Panc1 (cell line): Measurements from ENCODE around the gene SDHD. TPM values are rescaled to one million over a fixed set of nuclear protein-coding genes. Genes with fewer than 3 reads are reported as not detected.

Source experiments
- ATAC-seq: fragments of 200-7000 bp; cut with Tn5 transposase; 2 replicates; pipeline ENCODE4 v1.9.1; 2020; ENCODE audit warnings: mild to moderate bottlenecking, moderate library complexity
- BruUV-seq: library from RNA; stranded (reverse); fragments of 400-500 nt; replicated peaks from 2 replicates; lab custom pipeline; 2021; lab: Mats Ljungman, UMichigan
- CTCF ChIA-PET: fragments of 300-600 bp; sonication (Branson Sonifier 250); formaldehyde crosslinking; loops from one replicate; lab custom pipeline; 2022; ENCODE audit warnings: antibody characterized with exemption; lab: Charles Lee
- POLR2A ChIA-PET: fragments of 300-600 bp; sonication (Branson Sonifier 250); formaldehyde crosslinking; loops from one replicate; lab custom pipeline; 2022; ENCODE audit warnings: antibody characterized with exemption; lab: Charles Lee
- DNase-seq: peaks from one replicate; pipeline ENCODE4 v3.0.0-alpha.2; 2010; ENCODE audit warnings: low read depth, low spot score
- H3K27ac ChIP-seq: 2 replicates; pipeline ENCODE4 v1.5.1; 2011; ENCODE audit warnings: mild to moderate bottlenecking, low read length, inconsistent platforms
- H3K27me3 ChIP-seq: fragments of 200-500 bp; sonication (Bioruptor generic); 2 replicates; pipeline ENCODE4 v1.6.0; 2014; ENCODE audit warnings: low read length, inconsistent platforms; ENCODE audit not compliant: control insufficient read depth, insufficient read depth
- H3K36me3 ChIP-seq: fragments of 200-500 bp; sonication (Bioruptor generic); 2 replicates; pipeline ENCODE4 v1.5.1; 2014; ENCODE audit warnings: inconsistent platforms, mild to moderate bottlenecking, low read length, moderate library complexity; ENCODE audit not compliant: control insufficient read depth, insufficient read depth
- H3K4me1 ChIP-seq: 2 replicates; pipeline ENCODE4 v1.5.1; 2011; ENCODE audit warnings: inconsistent platforms, mild to moderate bottlenecking, low read length, moderate library complexity; ENCODE audit not compliant: control insufficient read depth, insufficient read depth
- H3K4me3 ChIP-seq, 2 experiments: 2 replicates each; pipeline ENCODE4 v1.5.1; 2011 to 2012; ENCODE audit warnings: low read depth in 2 of 2, low read length in 2 of 2, mild to moderate bottlenecking in 2 of 2, inconsistent platforms in 1 of 2, moderate library complexity in 1 of 2
- H3K9me3 ChIP-seq: fragments of 200-500 bp; sonication (Bioruptor generic); 2 replicates; pipeline ENCODE4 v1.5.1; 2014; ENCODE audit warnings: low read depth, mild to moderate bottlenecking, inconsistent platforms, low read length, moderate library complexity; ENCODE audit not compliant: control insufficient read depth, insufficient read depth
- POLR2AphosphoS5 ChIP-seq: IDR thresholded peaks from 2 replicates; pipeline ENCODE4 v1.6.1; 2012; ENCODE audit warnings: mild to moderate bottlenecking, low read depth, low read length, moderate library complexity
- SIN3A ChIP-seq: IDR thresholded peaks from 2 replicates; pipeline ENCODE4 v1.6.1; 2012; ENCODE audit warnings: low read depth, mild to moderate bottlenecking, low read length, moderate library complexity, borderline replicate concordance; ENCODE audit not compliant: insufficient read depth
- TCF7L2 ChIP-seq: IDR thresholded peaks from 2 replicates; pipeline ENCODE4 v1.6.1; 2011; ENCODE audit warnings: mild to moderate bottlenecking, low read depth, low read length, inconsistent platforms
- in situ Hi-C: cut with HindIII; loops from 2 replicates; pipeline ENCODE4 v1.10.0; 2016; ENCODE audit warnings: low sequenced_read_pairs, low pct_unique_long_range_greater_than_20kb
- intact Hi-C: fragments of 100-400 bp; cut with micrococcal nuclease; formaldehyde crosslinking; loops from one replicate; pipeline ENCODE4 v1.10.0; 2022; ENCODE audit not compliant: unreplicated experiment
- total RNA-seq: library from RNA; stranded (reverse); gene quantifications from one replicate; pipeline ENCODE4 v1.2.1, GENCODE V29; 2021; ENCODE audit not compliant: unreplicated experiment
- TF ChIP-seq, protein P1 (sequence below), 2 experiments: IDR thresholded peaks; 2 replicates each; pipeline ENCODE4 v1.6.1; 2011 to 2012; ENCODE audit warnings: low read depth in 2 of 2, control low read depth in 1 of 2, low read length in 1 of 2, mild to moderate bottlenecking in 1 of 2, moderate library complexity in 1 of 2; ENCODE audit not compliant: insufficient read depth in 1 of 2
- TF ChIP-seq, protein P2 (sequence below): fragments of 450-650 bp; IDR thresholded peaks from 2 replicates; pipeline ENCODE4 v1.5.1; 2017; ENCODE audit warnings: mild to moderate bottlenecking

Gene SDHD
- total RNA-seq, 1 experiment from 2014 or later, result 166 TPM

DNA sequence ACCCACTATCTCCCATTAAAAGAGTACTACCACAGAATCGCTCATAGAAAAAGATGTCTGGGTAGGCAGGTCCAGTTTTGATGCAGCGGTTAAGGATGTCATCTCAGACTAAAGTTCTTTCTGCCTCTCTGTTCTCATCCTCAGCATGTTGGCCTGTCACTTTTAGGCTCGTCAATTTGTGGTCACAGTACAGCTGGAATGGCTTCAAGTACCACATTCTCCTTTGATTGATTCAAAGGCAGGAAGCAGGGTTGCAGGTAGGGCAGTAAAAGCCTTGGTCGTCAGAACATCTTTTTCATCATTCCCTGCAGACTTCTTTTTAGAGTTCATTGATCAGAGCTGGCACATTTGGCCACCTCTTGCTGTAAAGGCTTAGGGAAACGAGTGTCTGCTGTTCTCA, 28.7 kb downstream of the SDHD start:
- Histone ChIP-seq H3K27me3 (no peaks in the 10 kb centered on the region), H3K36me3 (no peaks in the 10 kb centered on the region), H3K4me3 (no peak overlapping the region), H3K9me3 (no peaks in the 10 kb centered on the region), H3K4me1 (peaks cover 7% of the 10 kb centered on the region), H3K27ac (no peak overlapping the region)
- POLR2A ChIA-PET, result interaction anchor here (0.6 kb wide), 1 partner anchor 1105 kb away, joined by 6 read pairs; no protein-coding TSS in a partner anchor
- ATAC-seq (no peak), DNase-seq (no peak)
- CTCF ChIA-PET, result interaction anchor here (1.6 kb wide), 1 partner anchor 60 kb away, joined by 4 read pairs; the partner anchor contains the start of gene BCO2
- in situ Hi-C loops, result no loop called here
- intact Hi-C loops, result loop anchor here (2.0 to 5.0 kb wide), 2 partner anchors 47 to 165 kb away; partner anchors contain the start of gene IL18
- BruUV-seq, result no TSS peak
- TF ChIP-seq, protein P1, sequence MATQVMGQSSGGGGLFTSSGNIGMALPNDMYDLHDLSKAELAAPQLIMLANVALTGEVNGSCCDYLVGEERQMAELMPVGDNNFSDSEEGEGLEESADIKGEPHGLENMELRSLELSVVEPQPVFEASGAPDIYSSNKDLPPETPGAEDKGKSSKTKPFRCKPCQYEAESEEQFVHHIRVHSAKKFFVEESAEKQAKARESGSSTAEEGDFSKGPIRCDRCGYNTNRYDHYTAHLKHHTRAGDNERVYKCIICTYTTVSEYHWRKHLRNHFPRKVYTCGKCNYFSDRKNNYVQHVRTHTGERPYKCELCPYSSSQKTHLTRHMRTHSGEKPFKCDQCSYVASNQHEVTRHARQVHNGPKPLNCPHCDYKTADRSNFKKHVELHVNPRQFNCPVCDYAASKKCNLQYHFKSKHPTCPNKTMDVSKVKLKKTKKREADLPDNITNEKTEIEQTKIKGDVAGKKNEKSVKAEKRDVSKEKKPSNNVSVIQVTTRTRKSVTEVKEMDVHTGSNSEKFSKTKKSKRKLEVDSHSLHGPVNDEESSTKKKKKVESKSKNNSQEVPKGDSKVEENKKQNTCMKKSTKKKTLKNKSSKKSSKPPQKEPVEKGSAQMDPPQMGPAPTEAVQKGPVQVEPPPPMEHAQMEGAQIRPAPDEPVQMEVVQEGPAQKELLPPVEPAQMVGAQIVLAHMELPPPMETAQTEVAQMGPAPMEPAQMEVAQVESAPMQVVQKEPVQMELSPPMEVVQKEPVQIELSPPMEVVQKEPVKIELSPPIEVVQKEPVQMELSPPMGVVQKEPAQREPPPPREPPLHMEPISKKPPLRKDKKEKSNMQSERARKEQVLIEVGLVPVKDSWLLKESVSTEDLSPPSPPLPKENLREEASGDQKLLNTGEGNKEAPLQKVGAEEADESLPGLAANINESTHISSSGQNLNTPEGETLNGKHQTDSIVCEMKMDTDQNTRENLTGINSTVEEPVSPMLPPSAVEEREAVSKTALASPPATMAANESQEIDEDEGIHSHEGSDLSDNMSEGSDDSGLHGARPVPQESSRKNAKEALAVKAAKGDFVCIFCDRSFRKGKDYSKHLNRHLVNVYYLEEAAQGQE (IDR thresholded peaks at IDR 0.05; ENCODE audit: insufficient read depth in 1 of 2, low read depth in 2 of 2, low read length in 1 of 2), result no peak
- TF ChIP-seq SIN3A (no peak), POLR2AphosphoS5 (no peak), TCF7L2 (no peak)
- TF ChIP-seq, protein P2, sequence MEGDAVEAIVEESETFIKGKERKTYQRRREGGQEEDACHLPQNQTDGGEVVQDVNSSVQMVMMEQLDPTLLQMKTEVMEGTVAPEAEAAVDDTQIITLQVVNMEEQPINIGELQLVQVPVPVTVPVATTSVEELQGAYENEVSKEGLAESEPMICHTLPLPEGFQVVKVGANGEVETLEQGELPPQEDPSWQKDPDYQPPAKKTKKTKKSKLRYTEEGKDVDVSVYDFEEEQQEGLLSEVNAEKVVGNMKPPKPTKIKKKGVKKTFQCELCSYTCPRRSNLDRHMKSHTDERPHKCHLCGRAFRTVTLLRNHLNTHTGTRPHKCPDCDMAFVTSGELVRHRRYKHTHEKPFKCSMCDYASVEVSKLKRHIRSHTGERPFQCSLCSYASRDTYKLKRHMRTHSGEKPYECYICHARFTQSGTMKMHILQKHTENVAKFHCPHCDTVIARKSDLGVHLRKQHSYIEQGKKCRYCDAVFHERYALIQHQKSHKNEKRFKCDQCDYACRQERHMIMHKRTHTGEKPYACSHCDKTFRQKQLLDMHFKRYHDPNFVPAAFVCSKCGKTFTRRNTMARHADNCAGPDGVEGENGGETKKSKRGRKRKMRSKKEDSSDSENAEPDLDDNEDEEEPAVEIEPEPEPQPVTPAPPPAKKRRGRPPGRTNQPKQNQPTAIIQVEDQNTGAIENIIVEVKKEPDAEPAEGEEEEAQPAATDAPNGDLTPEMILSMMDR, result no peak

DNA sequence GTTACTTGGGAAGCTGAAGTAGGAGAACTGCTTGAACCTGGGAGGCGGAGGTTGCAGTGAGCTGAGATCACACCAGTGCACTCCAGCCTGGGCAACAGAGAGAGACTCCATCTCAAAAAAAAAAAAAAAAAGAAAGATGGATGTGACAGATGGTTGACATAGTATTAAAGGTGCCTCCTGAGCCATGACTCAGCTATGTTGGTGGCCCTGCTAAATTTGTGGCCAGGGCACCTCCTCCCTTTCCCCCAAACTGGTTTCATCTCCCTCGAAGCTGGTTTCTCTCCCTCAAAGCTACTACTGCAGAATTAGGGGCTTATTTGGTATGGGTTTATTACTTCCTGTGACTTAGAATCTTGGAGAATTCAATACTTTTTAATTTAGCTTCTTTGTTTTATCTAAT, 31.5 kb downstream of the SDHD start:
- no peak overlapping the region for H3K27ac ChIP-seq
- no peak for ATAC-seq
- TF ChIP-seq SIN3A, result no peak
- no peak for TF ChIP-seq TCF7L2
- TF ChIP-seq, protein P2, result no peak
- no peak for TF ChIP-seq POLR2AphosphoS5
- TF ChIP-seq, protein P1 (IDR thresholded peaks at IDR 0.05; ENCODE audit: insufficient read depth in 1 of 2, low read depth in 2 of 2, low read length in 1 of 2), result no peak
- H3K27me3 ChIP-seq, result no peaks in the 10 kb centered on the region
- no peak for DNase-seq
- in situ Hi-C loops (no loop called here), intact Hi-C loops (loop anchor here (5.0 kb wide), 1 partner anchor 44 kb away; the partner anchor contains the start of gene IL18)
- H3K4me3 ChIP-seq, result no peak overlapping the region
- ChIA-PET POLR2A (no interaction called here), CTCF (interaction anchor here (0.5 kb wide), 1 partner anchor 162 kb away, joined by 7 read pairs; no protein-coding TSS in a partner anchor)
- peaks cover 12% of the 10 kb centered on the region for H3K4me1 ChIP-seq
- no peaks in the 10 kb centered on the region for H3K36me3 ChIP-seq
- H3K9me3 ChIP-seq, result no peaks in the 10 kb centered on the region
- BruUV-seq, result no TSS peak
